IgD-negative memory B cell (primary cell): ENCODE measurements around the gene STAT3. TPM values are rescaled to one million over a fixed set of nuclear protein-coding genes. Genes with fewer than 3 reads are reported as not detected.

ENCODE experiments used
- H3K27ac Mint-ChIP-seq, 3 donors: one replicate each; pipeline ENCODE4 v1.8.0; 2020 to 2022; ENCODE audit warnings: mild to moderate bottlenecking in 3 of 3, mixed read lengths in 3 of 3, moderate library complexity in 1 of 3
- H3K27me3 Mint-ChIP-seq: one replicate; pipeline ENCODE4 v1.8.0; 2021; ENCODE audit warnings: mixed read lengths
- H3K36me3 Mint-ChIP-seq: one replicate; pipeline ENCODE4 v1.8.0; 2020; ENCODE audit warnings: mild to moderate bottlenecking, mixed read lengths
- H3K4me1 Mint-ChIP-seq, 3 donors: one replicate each; pipeline ENCODE4 v1.8.0; 2020 to 2022; ENCODE audit warnings: mixed read lengths in 3 of 3, mild to moderate bottlenecking in 1 of 3
- H3K4me3 Mint-ChIP-seq, 4 donors: one replicate each; pipeline ENCODE4 v1.8.0; 2020 to 2022; ENCODE audit warnings: mild to moderate bottlenecking in 4 of 4, mixed read lengths in 4 of 4, moderate library complexity in 3 of 4
- H3K9me3 Mint-ChIP-seq, 3 donors: one replicate each; pipeline ENCODE4 v1.8.0; 2020 to 2021; ENCODE audit warnings: mixed read lengths in 3 of 3, mild to moderate bottlenecking in 1 of 3
- polyA plus RNA-seq: library from polyadenylated mRNA; unstranded; fragments of 300-500 nt; fragmentation: Illumina TruSeq; gene quantifications from one replicate; pipeline ENCODE4 v1.2.3, GENCODE V29; 2021

The STAT3 gene
- polyA plus RNA-seq, 1 donor from 2014 or later, result 106 TPM

DNA sequence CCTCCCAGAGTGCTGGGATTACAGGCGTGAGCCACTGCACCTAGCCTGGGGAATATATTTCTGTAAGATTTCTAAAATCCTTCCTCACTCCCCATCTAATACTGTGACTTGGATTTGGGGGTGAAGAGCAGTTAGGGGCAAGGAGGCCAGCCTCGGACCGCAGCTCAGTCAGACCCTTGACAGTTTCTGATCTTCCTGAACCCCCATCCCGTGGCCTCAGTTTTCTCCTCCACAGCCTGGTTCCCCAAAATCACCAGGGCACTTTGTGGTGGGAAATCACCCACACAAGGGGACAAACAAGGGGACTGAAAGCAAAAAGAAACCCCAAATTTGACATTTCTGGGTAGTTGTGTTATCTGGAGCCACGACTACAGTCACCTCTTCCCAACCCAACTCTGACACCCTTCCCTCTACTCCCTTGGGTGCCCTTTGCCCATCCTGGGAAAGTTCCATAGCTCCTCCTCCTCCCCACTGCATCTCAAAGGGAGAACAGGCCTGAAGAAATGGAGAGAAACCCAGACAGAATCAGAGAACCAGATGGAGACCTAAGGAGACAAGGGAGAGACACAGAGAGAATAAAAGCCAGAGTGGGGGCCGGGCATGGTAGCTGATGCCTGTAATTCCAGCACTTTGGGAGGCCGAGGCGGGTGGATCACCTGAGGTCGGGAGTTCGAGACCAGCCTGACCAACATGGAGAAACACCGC is 102.7 kb downstream of the STAT3 start:
- Mint-ChIP-seq H3K4me3 (peak overlapping the region in 2 of 4 donors; percentile 68 to 96), H3K36me3 (peaks cover 2% of the 10 kb centered on the region), H3K9me3 (no peaks in the 10 kb centered on the region), H3K27ac (peak overlapping the region in 1 of 3 donors; percentile 88), H3K27me3 (no peaks in the 10 kb centered on the region), H3K4me1 (peaks cover 20 to 29% (median 22%) of the 10 kb centered on the region in 3 donors)

DNA sequence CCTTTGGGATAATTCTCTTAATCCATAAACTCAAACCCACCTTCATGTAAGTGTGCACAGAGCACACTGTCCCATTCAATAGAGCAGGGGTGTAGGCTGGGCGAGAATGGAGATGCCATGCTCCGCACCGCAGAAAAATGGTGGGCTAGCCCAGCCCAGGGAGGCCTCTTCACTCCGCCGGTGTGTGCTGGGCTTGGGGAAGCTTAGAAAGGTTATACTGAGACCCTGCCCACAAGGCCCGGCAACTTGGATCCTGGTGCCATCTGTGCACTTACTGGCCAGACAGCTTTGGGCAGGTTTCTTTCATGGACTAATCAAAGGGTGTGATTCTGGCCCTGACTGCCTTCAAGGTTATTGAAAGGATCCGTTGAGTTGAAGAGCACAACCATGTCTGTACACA is 103.7 kb downstream of the STAT3 start:
- Mint-ChIP-seq H3K36me3 (peaks cover 2% of the 10 kb centered on the region), H3K27ac (no peak overlapping the region), H3K27me3 (no peaks in the 10 kb centered on the region), H3K4me3 (no peak overlapping the region), H3K4me1 (peaks cover 16 to 20% (median 20%) of the 10 kb centered on the region in 3 donors), H3K9me3 (no peaks in the 10 kb centered on the region)

DNA sequence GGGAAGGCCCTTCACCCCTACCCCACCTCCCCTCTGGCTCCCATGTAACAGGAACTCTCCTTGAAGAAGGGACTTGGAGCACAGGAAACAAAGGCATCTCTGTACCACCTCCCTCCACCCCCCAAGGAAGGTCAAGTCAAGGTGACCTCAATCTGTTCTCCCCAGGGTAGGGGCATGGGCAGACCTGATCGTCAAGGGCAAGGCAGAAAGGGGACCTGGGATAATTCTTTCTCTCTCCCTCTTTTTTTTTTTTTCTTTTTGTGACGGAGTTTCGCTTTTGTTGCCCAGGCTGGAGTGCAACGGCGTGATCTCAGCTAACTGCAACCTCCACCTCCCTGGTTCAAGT is 104.2 kb downstream of the STAT3 start:
- H3K36me3 Mint-ChIP-seq, result peaks cover 2% of the 10 kb centered on the region
- H3K9me3 Mint-ChIP-seq, result no peaks in the 10 kb centered on the region
- H3K27ac Mint-ChIP-seq, result no peak overlapping the region
- H3K27me3 Mint-ChIP-seq, result no peaks in the 10 kb centered on the region
- H3K4me3 Mint-ChIP-seq, result no peak overlapping the region
- peaks cover 16 to 18% (median 17%) of the 10 kb centered on the region in 3 donors for H3K4me1 Mint-ChIP-seq

DNA sequence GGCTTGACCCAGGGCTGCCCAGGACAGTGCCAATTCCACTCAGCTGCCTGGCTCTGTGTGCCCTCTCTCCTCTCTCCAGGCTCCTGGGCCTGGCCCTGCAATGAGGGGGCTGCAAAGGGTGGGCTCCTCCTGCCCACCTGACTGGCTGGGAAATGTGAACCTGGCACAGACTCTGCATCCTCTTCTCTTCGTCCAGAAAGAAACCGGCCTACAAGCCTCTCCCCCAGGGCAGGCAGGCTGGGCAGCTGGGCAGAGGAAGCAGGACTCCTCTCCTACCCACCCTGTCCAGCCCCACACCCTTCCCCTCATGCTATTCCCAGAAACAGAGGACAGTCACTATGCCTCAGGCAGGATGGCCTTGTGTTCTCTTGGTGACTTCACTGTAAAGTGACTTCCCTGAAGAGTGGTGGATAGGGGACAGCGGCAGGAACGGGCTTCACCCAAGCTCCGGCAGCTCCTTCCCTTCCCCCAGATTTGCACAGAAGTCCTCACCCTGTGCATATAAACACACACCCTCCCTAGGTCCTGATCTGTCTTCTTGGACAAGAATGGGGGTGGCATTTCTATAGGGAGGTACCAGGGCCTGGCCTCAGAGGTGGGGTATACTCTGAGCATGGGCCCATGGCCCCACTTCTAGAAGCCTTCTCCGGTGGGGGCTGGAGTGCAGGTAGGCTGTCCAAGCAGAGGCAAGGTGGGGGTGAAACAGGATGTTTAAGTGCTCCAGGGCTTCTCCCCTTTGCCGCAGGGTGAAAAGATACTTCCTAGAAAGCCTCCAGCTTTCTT is 104.8 kb downstream of the STAT3 start:
- Mint-ChIP-seq H3K9me3 (no peaks in the 10 kb centered on the region), H3K36me3 (peaks cover 2% of the 10 kb centered on the region), H3K27ac (no peak overlapping the region), H3K27me3 (no peaks in the 10 kb centered on the region), H3K4me1 (peaks cover 16 to 18% (median 16%) of the 10 kb centered on the region in 3 donors), H3K4me3 (peak overlapping the region in 1 of 4 donors; percentile 59)

DNA sequence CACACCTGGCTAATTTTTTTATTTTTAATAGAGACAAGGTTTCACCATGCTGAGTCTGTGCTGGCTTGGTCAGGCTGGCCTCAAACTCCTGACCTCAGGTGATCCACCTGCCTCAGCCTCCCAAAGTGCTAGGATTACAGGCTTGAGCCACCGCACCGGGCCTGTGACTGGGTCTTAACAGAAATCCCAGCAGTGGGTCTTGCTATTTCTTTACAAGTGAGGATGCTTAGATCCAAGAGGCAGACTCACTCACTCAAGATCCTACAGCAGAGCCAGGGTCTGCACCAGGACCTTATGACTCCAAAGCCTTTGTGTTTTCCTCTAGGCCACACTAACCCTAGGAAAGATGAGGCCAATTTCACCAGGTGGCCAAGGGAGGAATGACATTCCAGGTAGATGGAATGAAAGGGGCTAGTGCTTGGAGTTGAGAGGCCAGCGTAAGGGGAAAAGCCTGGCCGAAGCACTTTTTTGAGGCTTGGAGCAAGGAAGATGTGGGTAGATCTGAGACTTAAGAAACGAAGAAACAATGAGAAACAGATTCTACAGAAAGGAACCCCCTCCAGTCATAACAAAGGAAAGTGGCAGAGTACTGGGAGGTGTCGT is 105.7 kb downstream of the STAT3 start:
- no peaks in the 10 kb centered on the region for H3K27me3 Mint-ChIP-seq
- H3K4me3 Mint-ChIP-seq, result peak overlapping the region in 1 of 4 donors; percentile 59
- H3K9me3 Mint-ChIP-seq, result no peaks in the 10 kb centered on the region
- H3K27ac Mint-ChIP-seq, result peak overlapping the region in 1 of 3 donors; percentile 11
- H3K4me1 Mint-ChIP-seq, result peaks cover 15 to 18% (median 15%) of the 10 kb centered on the region in 3 donors
- peaks cover 2% of the 10 kb centered on the region for H3K36me3 Mint-ChIP-seq

DNA sequence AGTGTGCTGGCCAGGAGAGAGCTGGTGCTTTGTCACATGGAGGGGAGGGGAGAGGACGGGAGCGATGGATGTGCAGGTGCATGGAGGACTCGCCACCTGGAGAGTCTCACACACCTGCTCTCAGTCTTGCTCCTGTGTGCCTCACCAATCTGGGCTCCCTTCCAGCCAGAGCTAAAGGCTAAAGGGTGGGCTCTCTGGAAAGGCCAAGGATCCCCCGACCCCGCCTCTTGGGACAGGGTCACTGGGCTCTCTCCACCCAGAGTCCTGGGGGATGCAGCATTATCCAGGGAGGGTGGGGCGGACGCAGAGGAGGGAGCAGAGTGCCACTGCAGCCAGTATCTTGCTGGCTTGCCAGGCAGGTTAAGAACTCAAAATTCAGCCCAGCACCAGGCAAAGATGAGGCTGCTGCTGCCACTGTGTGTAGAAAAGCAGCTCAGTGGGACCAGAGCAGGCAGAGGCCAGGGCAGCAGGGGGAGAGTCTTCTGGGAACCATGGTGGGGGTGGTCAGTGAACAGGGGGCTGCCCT is 106.6 kb downstream of the STAT3 start:
- peak overlapping the region in 1 of 4 donors; percentile 55 for H3K4me3 Mint-ChIP-seq
- H3K4me1 Mint-ChIP-seq, result peaks cover 6 to 16% (median 11%) of the 10 kb centered on the region in 3 donors
- peaks cover 2% of the 10 kb centered on the region for H3K36me3 Mint-ChIP-seq
- H3K27me3 Mint-ChIP-seq, result no peaks in the 10 kb centered on the region
- no peaks in the 10 kb centered on the region for H3K9me3 Mint-ChIP-seq
- H3K27ac Mint-ChIP-seq, result peak overlapping the region in 1 of 3 donors; percentile 43

DNA sequence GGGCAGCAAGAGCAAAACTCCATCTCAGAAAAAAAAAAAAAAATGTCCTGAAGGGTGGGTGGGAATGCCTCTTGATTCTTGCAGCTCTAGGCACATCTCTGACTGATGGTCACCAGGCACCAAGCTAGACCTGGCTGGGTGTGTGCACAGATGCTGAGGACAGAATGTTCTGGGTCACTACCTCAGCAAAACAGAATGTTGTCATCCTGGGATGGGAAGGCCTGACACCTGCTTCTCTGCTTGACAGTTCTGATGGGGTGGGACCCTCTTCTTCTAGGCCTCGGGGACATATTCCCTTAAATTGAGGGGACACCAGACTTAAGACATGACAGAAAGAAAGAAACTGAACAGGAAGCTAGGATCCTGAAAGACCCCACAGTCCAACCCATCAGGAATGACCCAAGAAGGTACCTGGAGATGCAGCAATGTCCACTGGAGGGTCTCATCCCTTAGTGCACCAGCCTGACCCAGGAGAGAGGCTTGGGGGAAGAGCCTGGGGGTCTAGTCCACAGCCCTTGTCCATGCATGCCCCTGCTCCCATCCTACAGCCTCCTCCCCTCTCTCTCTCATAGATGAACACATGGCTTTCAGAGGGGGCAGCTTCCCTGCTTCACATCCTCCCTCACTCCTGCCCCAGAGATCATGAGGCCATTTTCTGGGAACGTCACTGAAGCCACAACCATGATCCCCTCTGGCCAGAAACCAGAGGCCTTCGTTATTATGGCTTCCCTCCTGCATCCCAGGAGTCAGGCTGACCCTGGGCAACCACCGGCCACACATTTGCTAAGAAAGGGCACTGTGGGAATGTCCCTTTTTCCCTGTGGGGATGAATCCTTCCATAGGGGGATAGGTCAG is 108.2 kb downstream of the STAT3 start:
- H3K4me3 Mint-ChIP-seq, result peak overlapping the region in 2 of 4 donors; percentile 57 to 58
- peaks cover 2% of the 10 kb centered on the region for H3K27me3 Mint-ChIP-seq
- H3K27ac Mint-ChIP-seq, result peak overlapping the region in 1 of 3 donors; percentile 63
- H3K4me1 Mint-ChIP-seq, result peaks cover 11 to 13% (median 12%) of the 10 kb centered on the region in 3 donors
- H3K36me3 Mint-ChIP-seq, result peaks cover 2% of the 10 kb centered on the region
- H3K9me3 Mint-ChIP-seq, result no peaks in the 10 kb centered on the region

DNA sequence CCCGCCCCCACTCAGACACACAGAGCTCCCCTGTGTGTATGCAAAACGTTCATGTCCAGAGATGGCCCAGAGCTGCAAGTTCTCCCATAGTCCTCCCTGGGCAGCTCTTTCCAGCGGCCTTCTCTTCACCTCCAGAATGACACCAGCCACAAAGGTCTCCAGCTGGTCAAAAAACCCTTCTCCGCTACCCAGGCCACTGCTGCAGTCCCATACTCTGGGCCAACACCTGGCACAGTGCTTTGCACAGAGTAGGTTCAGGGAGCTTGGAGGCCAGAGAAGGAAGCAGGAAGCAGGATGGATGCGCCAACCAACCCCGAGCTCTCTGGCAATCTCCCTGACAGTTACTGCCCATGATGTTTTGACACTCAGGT is 110.9 kb downstream of the STAT3 start:
- H3K4me3 Mint-ChIP-seq, result peak overlapping the region; percentile 79 to 91 (median 88)
- peak overlapping the region; percentile 72 to 90 (median 83) for H3K27ac Mint-ChIP-seq
- H3K4me1 Mint-ChIP-seq, result peaks cover 32 to 35% (median 33%) of the 10 kb centered on the region in 3 donors
- H3K9me3 Mint-ChIP-seq, result no peaks in the 10 kb centered on the region
- H3K36me3 Mint-ChIP-seq, result peaks cover 3% of the 10 kb centered on the region
- peaks cover 2% of the 10 kb centered on the region for H3K27me3 Mint-ChIP-seq

DNA sequence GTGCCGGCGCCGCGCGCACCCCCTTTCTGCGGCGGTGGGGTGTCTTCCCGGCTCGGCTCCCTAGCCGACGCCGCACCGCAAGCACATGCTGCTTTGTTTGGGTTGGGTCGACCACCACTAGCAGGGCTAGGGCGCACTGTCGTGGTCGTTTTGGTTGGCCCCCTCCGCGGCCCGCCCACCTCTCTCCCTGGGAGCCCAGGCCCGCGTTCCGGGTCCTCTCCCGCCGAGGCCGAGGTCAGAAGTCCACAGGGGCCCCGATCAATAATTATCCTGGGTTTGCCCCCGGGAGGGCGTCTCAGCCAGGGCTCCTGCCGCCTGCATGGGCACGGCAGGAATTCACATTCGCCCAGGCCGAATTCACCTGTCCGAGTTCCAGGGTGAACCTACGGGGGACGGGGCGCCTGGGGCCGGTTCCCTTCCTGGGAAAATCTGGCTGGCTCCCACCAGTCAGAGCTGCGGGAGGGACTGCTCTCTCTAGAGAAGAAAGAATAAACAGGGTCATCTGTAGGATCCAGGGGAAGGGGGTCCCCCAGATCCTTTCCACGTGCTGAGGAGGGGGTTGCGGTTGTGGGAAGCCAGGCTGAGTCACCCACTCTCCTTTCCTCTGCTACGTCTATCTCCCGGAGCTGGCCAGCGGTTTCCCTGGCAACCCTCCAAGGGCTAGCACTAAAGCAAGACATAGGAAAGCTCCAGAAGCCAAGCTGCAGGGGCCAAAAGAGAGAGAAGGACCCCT is 111.5 kb downstream of the STAT3 start:
- Mint-ChIP-seq H3K9me3 (no peaks in the 10 kb centered on the region), H3K4me3 (peak overlapping the region; percentile 79 to 91 (median 88)), H3K27me3 (peaks cover 2% of the 10 kb centered on the region), H3K27ac (peak overlapping the region; percentile 72 to 90 (median 83)), H3K36me3 (peaks cover 3% of the 10 kb centered on the region), H3K4me1 (peaks cover 34 to 41% (median 39%) of the 10 kb centered on the region in 3 donors)

DNA sequence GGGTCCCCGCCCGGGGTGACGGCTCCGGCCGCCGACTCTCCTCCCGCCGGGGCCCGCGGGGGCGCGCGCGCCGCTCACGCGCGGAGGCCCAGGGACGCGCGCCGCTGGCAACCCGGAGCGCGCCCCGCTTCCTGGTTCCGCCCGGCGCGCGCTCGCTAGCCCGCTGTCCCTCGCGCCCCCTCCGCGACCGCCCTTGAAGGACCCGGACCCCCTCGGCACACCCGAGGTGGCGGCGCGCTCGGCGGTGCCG is 112.0 kb downstream of the STAT3 start, which contains the start of gene STAT5B:
Gene STAT5B, minus strand, starts transcription at position 33 of the 250 bp plus-strand sequence. CDS start 44,264 bp downstream, outside the sequence.
- H3K27me3 Mint-ChIP-seq, result peaks cover 2% of the 10 kb centered on the region
- peaks cover 39 to 46% (median 43%) of the 10 kb centered on the region in 3 donors for H3K4me1 Mint-ChIP-seq
- peak within 1 kb of the TSS; percentile 79 to 96 (median 88) for H3K27ac Mint-ChIP-seq
- peak within 1 kb of the TSS; percentile 93 to 99 (median 96) for H3K4me3 Mint-ChIP-seq
- peaks cover 3% of the 10 kb centered on the region for H3K36me3 Mint-ChIP-seq
- no peaks in the 10 kb centered on the region for H3K9me3 Mint-ChIP-seq

DNA sequence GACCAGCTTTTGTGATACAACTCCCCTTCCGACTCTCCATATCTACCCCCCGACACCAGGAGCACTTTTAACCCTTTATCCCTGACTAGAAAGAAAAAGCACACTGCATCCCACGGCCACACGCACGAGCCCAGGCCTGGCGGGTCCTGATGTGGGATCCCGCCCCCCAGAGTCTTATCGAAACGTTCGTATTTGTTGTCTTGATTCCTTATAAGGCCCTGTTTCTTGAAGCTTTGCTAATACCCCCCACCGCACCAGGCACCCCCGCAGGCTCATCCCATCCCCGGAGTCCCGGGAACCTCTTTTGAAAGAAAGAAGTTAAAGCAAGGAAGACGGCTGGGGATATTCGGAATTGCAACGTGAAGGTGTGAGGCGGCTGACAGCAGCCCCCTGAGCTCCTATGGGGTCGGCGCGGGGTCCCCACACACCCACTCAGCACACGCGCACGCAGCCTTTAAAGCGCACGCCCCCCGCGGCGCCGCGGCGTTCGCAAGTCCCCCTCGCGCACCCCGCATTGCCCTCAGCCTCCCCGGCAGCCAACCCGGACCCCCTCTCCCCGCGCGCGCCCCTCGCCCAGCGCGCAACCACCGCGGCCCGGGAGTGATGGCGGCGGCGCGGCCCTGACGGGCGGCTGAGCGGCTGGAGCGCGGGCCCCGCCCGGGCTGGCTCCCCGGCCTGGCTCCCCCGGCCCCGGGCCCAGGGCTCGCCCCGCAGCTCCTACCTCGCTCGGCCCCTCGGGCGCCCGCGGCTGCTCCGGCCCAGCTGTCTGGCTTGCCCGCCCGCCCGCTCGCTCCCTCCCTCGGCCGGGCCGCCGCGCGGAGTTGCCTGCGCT is 112.5 kb downstream of the STAT3 start:
- peaks cover 43 to 51% (median 49%) of the 10 kb centered on the region in 3 donors for H3K4me1 Mint-ChIP-seq
- H3K27ac Mint-ChIP-seq, result peak overlapping the region; percentile 79 to 96 (median 88)
- peaks cover 2% of the 10 kb centered on the region for H3K27me3 Mint-ChIP-seq
- peak overlapping the region; percentile 93 to 99 (median 96) for H3K4me3 Mint-ChIP-seq
- no peaks in the 10 kb centered on the region for H3K9me3 Mint-ChIP-seq
- peaks cover 3% of the 10 kb centered on the region for H3K36me3 Mint-ChIP-seq

DNA sequence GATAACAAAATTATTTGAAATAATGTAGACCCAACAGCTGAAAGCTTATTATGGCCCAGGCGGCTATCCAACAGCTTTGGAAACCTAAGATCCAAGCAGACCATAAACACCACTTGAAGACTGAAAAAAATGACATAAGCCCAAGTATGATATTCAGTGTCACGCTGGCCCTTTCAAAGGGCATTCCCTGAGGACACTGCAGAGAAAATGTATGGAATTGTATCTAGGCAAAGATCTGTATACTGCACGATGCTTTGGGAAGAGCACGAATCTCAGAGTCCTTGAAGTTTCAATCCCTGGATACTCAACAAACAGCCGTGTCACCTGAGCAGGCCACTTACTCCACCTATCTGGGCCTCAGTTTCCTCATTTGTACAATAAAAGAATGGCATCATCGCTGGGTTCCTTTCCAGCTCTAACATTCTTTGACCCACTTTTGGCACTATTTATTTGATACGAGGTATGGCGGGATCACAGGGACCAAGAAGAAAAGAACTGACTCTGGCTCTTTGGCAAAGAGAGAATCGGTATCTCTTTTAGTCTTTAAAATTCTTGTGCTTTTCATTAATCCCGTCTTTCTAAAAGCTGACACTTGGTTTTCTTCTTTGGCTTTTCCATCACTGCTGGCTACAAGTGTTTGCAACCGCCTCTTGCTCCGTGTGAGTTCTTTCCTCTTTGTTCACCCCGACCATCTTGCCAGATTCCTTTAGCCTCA is 113.3 kb downstream of the STAT3 start:
- Mint-ChIP-seq H3K9me3 (no peaks in the 10 kb centered on the region), H3K4me3 (peak overlapping the region; percentile 93 to 99 (median 96)), H3K27ac (peak overlapping the region; percentile 88 to 96 (median 92)), H3K27me3 (peaks cover 2% of the 10 kb centered on the region), H3K4me1 (peaks cover 47 to 56% (median 56%) of the 10 kb centered on the region in 3 donors), H3K36me3 (peaks cover 3% of the 10 kb centered on the region)

DNA sequence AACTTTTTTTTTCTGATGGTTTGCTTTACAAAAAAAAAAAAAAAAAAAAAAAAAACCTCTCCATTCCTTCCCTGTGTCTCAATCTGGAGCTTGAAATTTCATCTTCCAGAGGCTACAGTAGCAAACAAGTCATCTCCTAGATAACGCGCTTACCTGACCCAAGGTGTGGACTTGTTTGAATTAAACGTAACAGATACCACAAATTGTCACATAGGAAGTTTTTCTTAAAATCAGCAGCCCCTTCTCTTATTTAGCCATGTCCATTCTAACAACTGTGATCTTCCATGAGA is 114.0 kb downstream of the STAT3 start:
- H3K36me3 Mint-ChIP-seq, result peaks cover 3% of the 10 kb centered on the region
- peaks cover 2% of the 10 kb centered on the region for H3K27me3 Mint-ChIP-seq
- no peaks in the 10 kb centered on the region for H3K9me3 Mint-ChIP-seq
- peaks cover 49 to 56% (median 56%) of the 10 kb centered on the region in 3 donors for H3K4me1 Mint-ChIP-seq
- peak overlapping the region; percentile 93 to 99 (median 96) for H3K4me3 Mint-ChIP-seq
- peak overlapping the region; percentile 60 to 96 (median 92) for H3K27ac Mint-ChIP-seq
